HEK293 (cell line): ENCODE measurements around the gene ZNF785.

Source experiments
- CTCF ChIA-PET: fragments of 350-600 bp; formaldehyde crosslinking; extraction: SDS; loops from one replicate; lab custom pipeline; 2021; ENCODE audit warnings: antibody characterized with exemption; lab: Yijun Ruan, JAX
- POLR2A ChIA-PET: fragments of 300-600 bp; formaldehyde crosslinking; extraction: SDS; loops from one replicate; lab custom pipeline; 2020; ENCODE audit warnings: antibody characterized with exemption, inconsistent platforms; lab: Yijun Ruan, JAX
- H3K27ac ChIP-seq: fragments of 200-500 bp; sonication (Bioruptor generic); 2 replicates; pipeline ENCODE4 v1.5.1; 2014; ENCODE audit warnings: low read depth, low read length, control low read depth, inconsistent platforms; ENCODE audit errors: extremely low read depth
- H3K36me3 ChIP-seq, 2 experiments: fragments of 200-500 bp in 1 of 2; sonication (Bioruptor generic) in 1 of 2; 1 replicate in 1 of 2; 2 replicates in 1 of 2; pipeline ENCODE4 v1.5.1; 2014 to 2017; ENCODE audit warnings: inconsistent platforms in 2 of 2, low read length in 2 of 2; ENCODE audit not compliant: control insufficient read depth in 2 of 2, insufficient read depth in 1 of 2
- H3K4me1 ChIP-seq: fragments of 200-500 bp; sonication (Bioruptor generic); 2 replicates; pipeline ENCODE4 v1.5.1; 2014; ENCODE audit warnings: mild to moderate bottlenecking, low read length, inconsistent platforms; ENCODE audit not compliant: control insufficient read depth, insufficient read depth
- H3K4me3 ChIP-seq: 2 replicates; pipeline ENCODE4 v1.5.1; 2011; ENCODE audit warnings: low read depth, mild to moderate bottlenecking, control low read depth, low read length, moderate library complexity
- H3K9me3 ChIP-seq: fragments of 200-500 bp; sonication (Bioruptor generic); 2 replicates; pipeline ENCODE4 v1.5.1; 2014; ENCODE audit warnings: low read depth, low read length, inconsistent platforms; ENCODE audit not compliant: control insufficient read depth, insufficient read depth
- GLI4 ChIP-seq: fragments of 450-650 bp; formaldehyde crosslinking; IDR thresholded peaks from 2 replicates; pipeline ENCODE4 v1.5.1; 2016; ENCODE audit warnings: missing biosample characterization, missing genetic modification characterization
- IKZF3 ChIP-seq: fragments of 450-650 bp; IDR thresholded peaks from 2 replicates; pipeline ENCODE4 v1.5.0; 2018; ENCODE audit warnings: missing biosample characterization, mild to moderate bottlenecking, missing genetic modification characterization, moderate library complexity
- KLF16 ChIP-seq: fragments of 450-650 bp; formaldehyde crosslinking; IDR thresholded peaks from 2 replicates; pipeline ENCODE4 v1.5.1; 2017; ENCODE audit warnings: missing biosample characterization, missing genetic modification characterization
- PRDM6 ChIP-seq: fragments of 450-650 bp; formaldehyde crosslinking; IDR thresholded peaks from 2 replicates; pipeline ENCODE4 v1.5.1; 2017; ENCODE audit warnings: missing biosample characterization, missing genetic modification characterization
- SCRT1 ChIP-seq: fragments of 450-650 bp; formaldehyde crosslinking; IDR thresholded peaks from 2 replicates; pipeline ENCODE4 v1.5.1; 2016; ENCODE audit warnings: missing biosample characterization, missing genetic modification characterization, borderline replicate concordance
- YY1 ChIP-seq: fragments of 450-650 bp; formaldehyde crosslinking; IDR thresholded peaks from 2 replicates; pipeline ENCODE4 v1.5.1; 2018; ENCODE audit warnings: missing biosample characterization, missing genetic modification characterization
- ZBTB10 ChIP-seq: fragments of 450-650 bp; formaldehyde crosslinking; IDR thresholded peaks from 2 replicates; pipeline ENCODE4 v1.5.1; 2016; ENCODE audit warnings: missing biosample characterization, missing genetic modification characterization
- ZNF169 ChIP-seq: fragments of 450-650 bp; formaldehyde crosslinking; IDR thresholded peaks from 2 replicates; pipeline ENCODE4 v1.5.1; 2016; ENCODE audit warnings: missing biosample characterization, missing genetic modification characterization
- ZNF280D ChIP-seq: fragments of 450-650 bp; formaldehyde crosslinking; IDR thresholded peaks from 2 replicates; pipeline ENCODE4 v1.5.1; 2016; ENCODE audit warnings: missing biosample characterization, missing genetic modification characterization
- ZNF341 ChIP-seq: fragments of 450-650 bp; formaldehyde crosslinking; IDR thresholded peaks from 2 replicates; pipeline ENCODE4; 2016; ENCODE audit warnings: low read depth, missing biosample characterization, missing genetic modification characterization
- ZNF521 ChIP-seq: fragments of 450-650 bp; formaldehyde crosslinking; IDR thresholded peaks from 2 replicates; pipeline ENCODE4 v1.5.1; 2017; ENCODE audit warnings: missing biosample characterization, mild to moderate bottlenecking, missing genetic modification characterization
- ZNF549 ChIP-seq: fragments of 450-650 bp; IDR thresholded peaks from 2 replicates; pipeline ENCODE4 v1.5.1; 2018; ENCODE audit warnings: missing biosample characterization, missing genetic modification characterization, mild to moderate bottlenecking, inconsistent platforms, moderate library complexity
- ZSCAN4 ChIP-seq: fragments of 450-650 bp; formaldehyde crosslinking; IDR thresholded peaks from 2 replicates; pipeline ENCODE4 v1.5.1; 2017; ENCODE audit warnings: missing biosample characterization, missing genetic modification characterization
- TF ChIP-seq, protein P1 (sequence below): fragments of 450-650 bp; formaldehyde crosslinking; IDR thresholded peaks from 2 replicates; pipeline ENCODE4 v1.5.1; 2017; ENCODE audit warnings: missing biosample characterization, mild to moderate bottlenecking, missing genetic modification characterization, moderate library complexity
- TF ChIP-seq, protein P2 (sequence below): fragments of 450-650 bp; formaldehyde crosslinking; IDR thresholded peaks from 2 replicates; pipeline ENCODE4 v1.5.1; 2017; ENCODE audit warnings: missing biosample characterization, missing genetic modification characterization
- TF ChIP-seq, protein P3 (sequence below): sonication (generic); formaldehyde crosslinking; IDR thresholded peaks from 2 replicates; pipeline ENCODE4 v1.8.1; 2022; ENCODE audit warnings: mild to moderate bottlenecking, moderate library complexity, missing genetic modification reagents

Gene ZNF785

DNA sequence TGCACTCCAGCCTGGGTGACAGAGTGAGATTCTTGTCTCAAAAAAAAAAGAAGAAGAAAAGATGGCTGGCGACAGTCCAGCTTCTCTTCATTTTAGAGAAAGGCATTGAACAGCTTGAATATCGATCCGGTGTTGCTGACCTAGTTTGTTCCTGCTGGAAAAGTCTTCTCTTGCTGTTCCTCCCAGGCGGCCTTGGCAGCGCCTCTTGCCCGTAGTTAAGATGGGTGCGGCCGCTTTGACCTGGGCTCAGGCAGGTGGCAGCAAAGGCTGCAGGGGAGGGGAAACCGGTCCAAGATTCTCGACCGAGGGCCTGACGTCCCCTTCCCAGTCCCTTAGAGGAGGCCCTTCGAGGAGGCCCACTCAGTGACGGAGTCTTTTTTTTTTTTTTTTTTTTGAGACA lies 23.5 kb downstream of the ZNF785 start (continued):
- TF ChIP-seq ZBTB10: no peak
- no peak for TF ChIP-seq ZNF280D (tag by site-specific recombination)
- TF ChIP-seq ZSCAN4 (tag by site-specific recombination): no peak
- no peak for TF ChIP-seq YY1

DNA sequence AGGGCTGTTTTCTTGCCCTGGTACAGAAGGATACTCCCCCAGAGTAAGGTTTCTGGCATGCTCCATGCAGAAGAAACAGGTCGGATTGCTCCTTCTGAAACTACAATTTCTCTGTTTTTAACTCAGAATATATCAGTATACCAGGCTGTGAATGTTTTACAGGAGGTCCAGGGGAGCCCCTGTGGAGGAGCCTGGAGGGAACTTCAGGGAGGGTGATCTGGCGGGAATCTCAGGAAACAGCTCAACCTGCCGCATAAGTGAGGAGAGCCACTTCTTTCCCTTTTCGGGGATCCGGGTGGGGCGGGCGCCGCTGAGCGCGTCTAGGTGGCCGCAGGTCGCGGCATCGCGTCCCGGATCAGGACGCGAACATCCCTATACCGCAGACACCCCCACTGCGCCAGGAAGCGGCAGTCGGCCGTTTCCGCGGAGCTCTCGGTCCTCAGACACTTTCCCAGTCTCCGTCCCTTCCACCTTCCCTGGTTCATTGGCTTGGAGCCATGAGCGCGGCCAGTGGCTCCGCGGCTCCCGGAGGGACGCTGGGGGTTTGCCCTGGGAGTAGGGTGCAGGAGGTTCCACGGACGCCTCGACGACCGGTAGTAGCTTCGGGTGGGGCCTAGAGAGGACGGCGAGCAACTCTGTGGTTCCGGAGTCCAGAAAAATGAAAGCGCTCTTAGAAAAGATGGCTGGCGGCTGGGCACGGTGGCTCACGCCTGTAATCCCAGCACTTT lies 24.2 kb downstream of the ZNF785 start:
- TF ChIP-seq ZNF341 (tag by site-specific recombination) (peak; percentile 55), IKZF3 (no peak)
- ChIA-PET CTCF (interaction anchor here (0.5 to 0.7 kb wide), 2 partner anchors 37 to 54 kb away, joined by 3 read pairs; no protein-coding TSS in a partner anchor), POLR2A (interaction anchor here (0.8 to 1.0 kb wide), 3 partner anchors 10 to 73 kb away, joined by 3 read pairs; partner anchors contain the start of gene ZNF688)
- H3K9me3 ChIP-seq: no peaks in the 10 kb centered on the region
- peaks cover 0 to 2% of the 10 kb centered on the region in 2 experiments; a peak in 1 of 3 replicates for H3K36me3 ChIP-seq
- no peak overlapping the region for H3K27ac ChIP-seq
- peaks cover 2% of the 10 kb centered on the region; the same call in 1 of the 2 replicates for H3K4me1 ChIP-seq
- no peak overlapping the region for H3K4me3 ChIP-seq

DNA sequence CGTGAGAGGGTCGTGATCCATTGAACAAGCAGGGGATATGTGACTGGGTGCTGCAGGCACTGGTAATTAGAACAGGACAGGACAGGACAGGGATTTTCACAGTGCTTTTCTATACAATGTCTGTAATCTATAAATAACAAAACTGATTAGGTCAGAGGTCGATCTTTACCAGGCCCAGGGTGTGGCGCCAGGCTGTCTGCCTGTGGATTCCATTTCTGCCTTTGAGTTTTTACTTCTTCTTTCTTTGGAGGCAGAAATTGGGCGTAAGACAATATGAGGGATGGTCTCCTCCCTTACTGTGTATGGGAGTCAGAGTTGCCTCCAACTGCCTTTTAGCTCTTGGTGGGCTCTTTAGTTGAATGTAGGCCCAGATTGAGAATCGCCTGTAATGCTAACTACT lies 25.8 kb downstream of the ZNF785 start:
- no peak overlapping the region for H3K4me3 ChIP-seq
- ChIA-PET CTCF (interaction anchor here (1.5 kb wide), 1 partner anchor 38 kb away, joined by 6 read pairs; no protein-coding TSS in a partner anchor), POLR2A (interaction anchor here (2.9 kb wide), 1 partner anchor 12 kb away, joined by 69 read pairs; the partner anchor contains the start of gene ZNF688)
- H3K27ac ChIP-seq: no peak overlapping the region
- peaks cover 2% of the 10 kb centered on the region; the same call in 1 of the 2 replicates for H3K4me1 ChIP-seq
- peaks cover 2 to 17% of the 10 kb centered on the region in 2 experiments; a peak in 2 of 3 replicates for H3K36me3 ChIP-seq
- no peaks in the 10 kb centered on the region for H3K9me3 ChIP-seq
- TF ChIP-seq ZNF549 (tag by site-specific recombination): no peak
- TF ChIP-seq KLF16 (tag by site-specific recombination): no peak
- TF ChIP-seq ZNF169 (tag by site-specific recombination): no peak
- TF ChIP-seq, protein P1, sequence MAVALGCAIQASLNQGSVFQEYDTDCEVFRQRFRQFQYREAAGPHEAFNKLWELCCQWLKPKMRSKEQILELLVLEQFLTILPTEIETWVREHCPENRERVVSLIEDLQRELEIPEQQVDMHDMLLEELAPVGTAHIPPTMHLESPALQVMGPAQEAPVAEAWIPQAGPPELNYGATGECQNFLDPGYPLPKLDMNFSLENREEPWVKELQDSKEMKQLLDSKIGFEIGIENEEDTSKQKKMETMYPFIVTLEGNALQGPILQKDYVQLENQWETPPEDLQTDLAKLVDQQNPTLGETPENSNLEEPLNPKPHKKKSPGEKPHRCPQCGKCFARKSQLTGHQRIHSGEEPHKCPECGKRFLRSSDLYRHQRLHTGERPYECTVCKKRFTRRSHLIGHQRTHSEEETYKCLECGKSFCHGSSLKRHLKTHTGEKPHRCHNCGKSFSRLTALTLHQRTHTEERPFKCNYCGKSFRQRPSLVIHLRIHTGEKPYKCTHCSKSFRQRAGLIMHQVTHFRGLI (tag by site-specific recombination): no peak
- TF ChIP-seq, protein P2, sequence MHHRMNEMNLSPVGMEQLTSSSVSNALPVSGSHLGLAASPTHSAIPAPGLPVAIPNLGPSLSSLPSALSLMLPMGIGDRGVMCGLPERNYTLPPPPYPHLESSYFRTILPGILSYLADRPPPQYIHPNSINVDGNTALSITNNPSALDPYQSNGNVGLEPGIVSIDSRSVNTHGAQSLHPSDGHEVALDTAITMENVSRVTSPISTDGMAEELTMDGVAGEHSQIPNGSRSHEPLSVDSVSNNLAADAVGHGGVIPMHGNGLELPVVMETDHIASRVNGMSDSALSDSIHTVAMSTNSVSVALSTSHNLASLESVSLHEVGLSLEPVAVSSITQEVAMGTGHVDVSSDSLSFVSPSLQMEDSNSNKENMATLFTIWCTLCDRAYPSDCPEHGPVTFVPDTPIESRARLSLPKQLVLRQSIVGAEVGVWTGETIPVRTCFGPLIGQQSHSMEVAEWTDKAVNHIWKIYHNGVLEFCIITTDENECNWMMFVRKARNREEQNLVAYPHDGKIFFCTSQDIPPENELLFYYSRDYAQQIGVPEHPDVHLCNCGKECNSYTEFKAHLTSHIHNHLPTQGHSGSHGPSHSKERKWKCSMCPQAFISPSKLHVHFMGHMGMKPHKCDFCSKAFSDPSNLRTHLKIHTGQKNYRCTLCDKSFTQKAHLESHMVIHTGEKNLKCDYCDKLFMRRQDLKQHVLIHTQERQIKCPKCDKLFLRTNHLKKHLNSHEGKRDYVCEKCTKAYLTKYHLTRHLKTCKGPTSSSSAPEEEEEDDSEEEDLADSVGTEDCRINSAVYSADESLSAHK (tag by site-specific recombination): no peak
- TF ChIP-seq, protein P3, sequence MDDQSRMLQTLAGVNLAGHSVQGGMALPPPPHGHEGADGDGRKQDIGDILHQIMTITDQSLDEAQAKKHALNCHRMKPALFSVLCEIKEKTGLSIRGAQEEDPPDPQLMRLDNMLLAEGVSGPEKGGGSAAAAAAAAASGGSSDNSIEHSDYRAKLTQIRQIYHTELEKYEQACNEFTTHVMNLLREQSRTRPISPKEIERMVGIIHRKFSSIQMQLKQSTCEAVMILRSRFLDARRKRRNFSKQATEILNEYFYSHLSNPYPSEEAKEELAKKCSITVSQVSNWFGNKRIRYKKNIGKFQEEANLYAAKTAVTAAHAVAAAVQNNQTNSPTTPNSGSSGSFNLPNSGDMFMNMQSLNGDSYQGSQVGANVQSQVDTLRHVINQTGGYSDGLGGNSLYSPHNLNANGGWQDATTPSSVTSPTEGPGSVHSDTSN (CRISPR knock-in tag): no peak
- no peak for TF ChIP-seq ZNF521 (tag by site-specific recombination)
- no peak for TF ChIP-seq PRDM6 (tag by site-specific recombination)
- no peak for TF ChIP-seq SCRT1 (tag by site-specific recombination)
- TF ChIP-seq GLI4 (tag by site-specific recombination): no peak
